SK-N-SH (cell line): ENCODE data around the gene PRDM11. TPM values are rescaled to one million over a fixed set of nuclear protein-coding genes. Genes with fewer than 3 reads are reported as not detected.

Source experiments
- CTCF ChIA-PET: fragments of 300-600, 350-600 bp; formaldehyde crosslinking; extraction: SDS; loops from one replicate; lab custom pipeline; 2021; lab: Yijun Ruan, JAX
- POLR2A ChIA-PET: fragments of 350-600 bp; sonication (Branson Sonifier 250); formaldehyde crosslinking; extraction: SDS; loops from one replicate; lab custom pipeline; 2020; ENCODE audit warnings: antibody characterized with exemption, inconsistent platforms; lab: Yijun Ruan, JAX
- DNase-seq: peaks from one replicate; pipeline ENCODE4 v3.0.0; 2012
- H2AFZ ChIP-seq: fragments of 200-600 bp; sonication (generic); 2 replicates; pipeline ENCODE4 v1.8.1; 2016; ENCODE audit warnings: antibody characterized with exemption, mild to moderate bottlenecking, low read depth
- H3F3A ChIP-seq: fragments of 200-600 bp; sonication (generic); replicated peaks from 2 replicates; pipeline ENCODE3; 2016; ENCODE audit warnings: antibody characterized with exemption, mild to moderate bottlenecking; ENCODE audit not compliant: insufficient read depth
- H3K27ac ChIP-seq, 2 experiments: fragments of 200-500 bp in 1 of 2; fragments of 200-600 bp in 1 of 2; sonication (Bioruptor generic) in 1 of 2; sonication (generic), shearing (Covaris generic) in 1 of 2; 2 replicates each; pipeline versions ENCODE4 v1.5.1 to v1.6.1; 2014 to 2016; ENCODE audit warnings: low read depth in 2 of 2, inconsistent platforms in 1 of 2, low read length in 1 of 2, mild to moderate bottlenecking in 1 of 2, mixed read lengths in 1 of 2
- H3K27me3 ChIP-seq: fragments of 200-600 bp; sonication (generic), shearing (Covaris generic); 2 replicates; pipeline ENCODE4 v1.6.1; 2016; ENCODE audit warnings: mixed run types; ENCODE audit not compliant: insufficient read depth
- H3K36me3 ChIP-seq, 2 experiments: fragments of 200-500 bp in 1 of 2; fragments of 200-600 bp in 1 of 2; sonication (Bioruptor generic) in 1 of 2; sonication (generic) in 1 of 2; replicated peaks in 1 of 2; 2 replicates each; pipeline versions ENCODE3 to v1.5.1; 2014 to 2016; ENCODE audit warnings: low read length in 1 of 2, mild to moderate bottlenecking in 1 of 2; ENCODE audit not compliant: insufficient read depth in 2 of 2, control insufficient read depth in 1 of 2
- H3K4me1 ChIP-seq, 2 experiments: fragments of 200-500 bp in 1 of 2; fragments of 200-600 bp in 1 of 2; sonication (Bioruptor generic) in 1 of 2; sonication (generic), shearing (Covaris generic) in 1 of 2; 2 replicates each; pipeline versions ENCODE4 v1.5.1 to v1.6.1; 2014 to 2016; ENCODE audit warnings: low read depth in 1 of 2, low read length in 1 of 2, mixed run types in 1 of 2; ENCODE audit not compliant: insufficient read depth in 2 of 2, control insufficient read depth in 1 of 2
- H3K4me2 ChIP-seq: fragments of 200-600 bp; sonication (generic), shearing (Covaris generic); 2 replicates; pipeline ENCODE4 v1.6.1; 2017; ENCODE audit warnings: mixed run types
- H3K4me3 ChIP-seq, 2 experiments: fragments of 200-500 bp in 1 of 2; fragments of 200-600 bp in 1 of 2; sonication (Bioruptor generic) in 1 of 2; sonication (generic), shearing (Covaris generic) in 1 of 2; 2 replicates each; pipeline versions ENCODE4 v1.5.1 to v1.8.1; 2014 to 2016; ENCODE audit warnings: low read depth in 2 of 2, inconsistent platforms in 1 of 2, low read length in 1 of 2, mild to moderate bottlenecking in 1 of 2, mixed read lengths in 1 of 2, moderate library complexity in 1 of 2
- H3K79me2 ChIP-seq: fragments of 200-600 bp; sonication (generic); 2 replicates; pipeline ENCODE4 v1.8.1; 2017; ENCODE audit warnings: mild to moderate bottlenecking; ENCODE audit not compliant: insufficient read depth
- H3K9ac ChIP-seq: fragments of 200-600 bp; sonication (generic); 2 replicates; pipeline ENCODE4 v1.6.1; 2017; ENCODE audit warnings: mixed run types
- H3K9me2 ChIP-seq: fragments of 200-600 bp; sonication (generic); 2 replicates; pipeline ENCODE4 v1.6.1; 2017; ENCODE audit warnings: mixed run types
- H3K9me3 ChIP-seq: fragments of 200-600 bp; sonication (generic); 2 replicates; pipeline ENCODE4 v1.6.1; 2017; ENCODE audit warnings: mixed run types, mild to moderate bottlenecking, moderate library complexity
- H4K20me1 ChIP-seq: fragments of 200-600 bp; sonication (generic); 2 replicates; pipeline ENCODE4 v1.6.1; 2017; ENCODE audit warnings: mild to moderate bottlenecking, mixed run types; ENCODE audit not compliant: insufficient read depth
- CHD2 ChIP-seq: fragments of 150-350 bp; IDR thresholded peaks from 2 replicates; pipeline ENCODE4 v1.6.1; 2018; ENCODE audit warnings: low read length; ENCODE audit not compliant: partially characterized antibody
- ELF1 ChIP-seq: IDR thresholded peaks from 2 replicates; pipeline ENCODE4 v1.4.0; 2012
- EP300 ChIP-seq, 2 experiments: IDR thresholded peaks; 2 replicates each; pipeline versions ENCODE4 v1.4.0 to v1.6.1; 2012; ENCODE audit warnings: borderline replicate concordance in 1 of 2, low read depth in 1 of 2, low read length in 1 of 2
- EZH2phosphoT487 ChIP-seq: fragments of 200-600 bp; sonication (generic); IDR thresholded peaks from 2 replicates; pipeline ENCODE4 v1.6.1; 2017; ENCODE audit warnings: low read depth, mixed run types, mild to moderate bottlenecking, antibody characterized with exemption, moderate library complexity, borderline replicate concordance
- FOXM1 ChIP-seq: IDR thresholded peaks from 2 replicates; pipeline ENCODE4 v1.4.0; 2012; ENCODE audit warnings: low read depth, mild to moderate bottlenecking
- GABPA ChIP-seq: IDR thresholded peaks from 2 replicates; pipeline ENCODE4 v1.4.0; 2012; ENCODE audit warnings: low read depth, mild to moderate bottlenecking
- GATA2 ChIP-seq: sonication (generic); formaldehyde crosslinking; IDR thresholded peaks from 2 replicates; pipeline ENCODE4 v1.5.0; 2020; ENCODE audit warnings: mild to moderate bottlenecking, missing genetic modification reagents
- POLR2AphosphoS5 ChIP-seq: IDR thresholded peaks from 2 replicates; pipeline ENCODE4 v1.6.1; 2012; ENCODE audit warnings: low read depth, low read length
- RCOR1 ChIP-seq: fragments of 150-350 bp; IDR thresholded peaks from 2 replicates; pipeline ENCODE4 v1.6.1; 2017; ENCODE audit warnings: antibody characterized with exemption, low read length
- REST ChIP-seq: IDR thresholded peaks from 2 replicates; pipeline ENCODE4 v1.6.1; 2012; ENCODE audit warnings: mild to moderate bottlenecking, low read depth, low read length, moderate library complexity
- RFX5 ChIP-seq: IDR thresholded peaks from 2 replicates; pipeline ENCODE4 v1.6.1; 2012; ENCODE audit warnings: mild to moderate bottlenecking, improper control_type of control experiment, low read length
- RXRA ChIP-seq: IDR thresholded peaks from 2 replicates; pipeline ENCODE4 v1.4.0; 2012; ENCODE audit warnings: low read depth, mild to moderate bottlenecking, borderline replicate concordance
- SIN3A ChIP-seq: IDR thresholded peaks from 2 replicates; pipeline ENCODE4 v1.6.1; 2012; ENCODE audit warnings: low read depth, mild to moderate bottlenecking, low read length, moderate library complexity, borderline replicate concordance
- TAF1 ChIP-seq: IDR thresholded peaks from 2 replicates; pipeline ENCODE4 v1.6.1; 2012; ENCODE audit warnings: low read depth, mild to moderate bottlenecking, low read length, moderate library complexity, borderline replicate concordance
- TCF12 ChIP-seq: IDR thresholded peaks from 2 replicates; pipeline ENCODE4 v1.4.0; 2012
- YY1 ChIP-seq: IDR thresholded peaks from 2 replicates; pipeline ENCODE4 v1.4.0; 2012; ENCODE audit warnings: low read depth, mild to moderate bottlenecking
- ZBTB33 ChIP-seq: IDR thresholded peaks from 2 replicates; pipeline ENCODE4 v1.4.0; 2012; ENCODE audit warnings: low read depth, borderline replicate concordance
- WGBS: methylation state at CpG from one replicate; pipeline ENCODE4 v1.1.6; 2017; ENCODE audit warnings: low lambda C conversion rate; 5-methylcytosine and 5-hydroxymethylcytosine counted together
- polyA plus RNA-seq, 3 experiments: library from polyadenylated mRNA; depleted of rRNA; stranded (reverse); fragments of >200 nt; gene quantifications; 2 replicates each; pipeline ENCODE4 v1.2.3, GENCODE V29; 2012

PRDM11 gene
- polyA plus RNA-seq, 1 of the 3 experiments (the other 2 are of a cell fraction): 4.5 TPM

DNA sequence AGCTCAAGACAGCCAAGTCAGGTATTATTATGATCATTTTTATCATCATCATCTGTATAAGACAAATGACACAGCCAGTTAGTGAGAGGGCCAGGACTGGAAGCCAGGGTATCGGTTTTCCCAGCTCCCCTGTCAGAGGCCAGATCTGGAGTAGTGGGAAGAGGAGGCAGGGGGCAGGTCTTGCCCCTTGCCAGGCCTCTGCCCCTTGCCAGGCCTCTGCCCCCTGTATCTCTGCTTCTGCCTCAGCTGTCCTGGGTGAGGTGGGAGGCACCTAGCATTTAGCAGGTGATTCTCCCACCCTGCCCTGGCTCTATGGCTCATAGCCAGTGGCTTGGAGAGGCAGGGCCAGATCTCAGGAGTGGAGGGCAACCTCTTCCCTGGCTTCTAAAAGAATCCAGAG is 67.3 kb downstream of the PRDM11 start:
- Histone ChIP-seq H3F3A (no peaks in the 10 kb centered on the region), H3K27me3 (no peaks in the 10 kb centered on the region), H3K4me1 (no peaks in the 10 kb centered on the region; a peak in 2 of 4 replicates), H3K4me2 (no peak overlapping the region), H3K9me2 (no peaks in the 10 kb centered on the region), H4K20me1 (no peaks in the 10 kb centered on the region), H3K27ac (no peak overlapping the region), H3K9me3 (no peaks in the 10 kb centered on the region), H3K36me3 (peaks cover 0 to 7% of the 10 kb centered on the region in 2 experiments)
- no peak for DNase-seq
- ChIA-PET POLR2A (no interaction called here), CTCF (interaction anchor here (1.3 to 2.3 kb wide), 2 partner anchors 19 to 103 kb away, joined by 3 to 7 read pairs; no protein-coding TSS in a partner anchor)
- WGBS: 83% methylated on average over 1 of the region's 1 CpG
- TF ChIP-seq ELF1 (no peak), RCOR1 (no peak), RFX5 (no peak), EZH2phosphoT487 (no peak), TCF12 (no peak), EP300 (IDR thresholded peaks at IDR 0.05; ENCODE audit: borderline replicate concordance in 1 of 2, low read depth in 1 of 2, low read length in 1 of 2) (no peak)
- TF ChIP-seq, all 33 proteins: peak for 0
- no peak overlapping the region for H3K9ac ChIP-seq
- no peak overlapping the region for H2AFZ ChIP-seq
- H3K79me2 ChIP-seq: no peaks in the 10 kb centered on the region
- H3K4me3 ChIP-seq: no peak overlapping the region

DNA sequence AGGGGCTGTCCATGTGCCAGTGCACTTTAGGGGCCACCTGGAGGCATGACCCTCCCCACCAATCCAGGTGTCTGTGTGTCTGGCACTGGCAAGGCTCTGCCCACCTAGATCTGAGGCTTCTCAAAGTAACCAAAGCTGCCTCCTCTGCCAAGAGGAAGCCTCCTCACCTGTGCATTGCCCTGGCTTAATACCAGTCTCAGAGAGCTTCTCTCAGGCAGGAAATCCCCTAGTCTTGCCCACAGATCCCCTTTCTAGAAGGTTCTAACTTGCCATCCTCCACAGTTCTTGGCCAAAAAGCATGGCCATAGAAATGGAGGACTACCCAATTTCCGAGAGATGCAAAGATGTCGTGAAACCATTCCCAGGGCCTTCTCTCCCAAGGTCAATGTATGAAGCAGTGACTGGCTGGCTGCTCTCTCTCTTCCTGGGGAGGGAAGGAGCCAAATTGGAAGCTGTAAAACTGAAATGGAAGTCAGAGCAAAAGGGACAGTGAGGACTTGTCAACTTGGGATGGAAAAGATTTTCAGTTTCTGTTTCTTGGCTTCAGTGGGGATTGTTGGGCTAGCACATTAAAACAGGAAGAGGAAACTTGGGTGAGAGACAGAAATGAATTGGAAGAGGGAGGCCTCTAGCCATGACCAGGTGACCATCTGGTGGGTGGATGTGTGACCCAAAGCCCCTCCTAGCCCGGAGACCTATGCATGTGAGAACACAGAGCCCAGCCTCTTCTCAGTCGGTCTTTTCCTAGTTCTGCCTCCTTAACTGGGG is 68.8 kb downstream of the PRDM11 start:
- ChIA-PET CTCF (interaction anchor here (1.5 to 2.5 kb wide), 2 partner anchors 18 to 105 kb away, joined by 5 to 10 read pairs; no protein-coding TSS in a partner anchor), POLR2A (no interaction called here)
- no peak for TF ChIP-seq RXRA
- no peak for TF ChIP-seq SIN3A
- TF ChIP-seq TAF1: no peak
- no peak overlapping the region for H3K4me2 ChIP-seq
- 81% methylated on average over 4 of the region's 4 CpGs for WGBS
- H3K27ac ChIP-seq: no peak overlapping the region
- no peaks in the 10 kb centered on the region for H3K4me1 ChIP-seq
- no peak overlapping the region for H3K9ac ChIP-seq
- no peaks in the 10 kb centered on the region for H3K79me2 ChIP-seq
- no peak for DNase-seq
- H3F3A ChIP-seq: no peaks in the 10 kb centered on the region
- H3K27me3 ChIP-seq: no peaks in the 10 kb centered on the region
- H3K4me3 ChIP-seq: no peak overlapping the region
- H2AFZ ChIP-seq: no peak overlapping the region
- H3K9me3 ChIP-seq: no peaks in the 10 kb centered on the region
- H3K36me3 ChIP-seq: peaks cover 0 to 7% of the 10 kb centered on the region in 2 experiments
- H4K20me1 ChIP-seq: no peaks in the 10 kb centered on the region
- H3K9me2 ChIP-seq: no peaks in the 10 kb centered on the region

DNA sequence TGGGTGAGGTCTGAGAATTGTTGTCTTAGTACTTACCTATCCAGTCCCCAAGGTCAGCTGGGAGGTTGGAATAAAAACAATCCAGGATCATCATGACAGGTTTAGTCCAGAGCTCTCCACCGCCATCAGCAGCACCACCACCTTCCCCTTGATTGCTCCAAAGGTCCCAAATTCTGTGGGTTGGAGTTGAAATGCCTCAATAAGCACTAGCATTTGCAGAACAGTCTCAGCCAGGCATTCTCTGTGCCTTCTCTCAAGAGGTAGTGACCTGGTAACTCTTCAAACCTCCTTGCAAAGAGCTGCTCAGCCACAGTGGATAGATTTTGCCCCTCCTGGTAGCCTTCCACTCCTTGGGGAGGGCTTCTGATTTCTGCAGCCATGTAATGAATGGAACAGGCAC is 69.6 kb downstream of the PRDM11 start:
- H3K4me3 ChIP-seq: no peak overlapping the region
- DNase-seq: no peak
- no peak overlapping the region for H3K27ac ChIP-seq
- H3K9me2 ChIP-seq: no peaks in the 10 kb centered on the region
- CTCF ChIA-PET: interaction anchor here (1.1 to 2.5 kb wide), 4 partner anchors 10 to 106 kb away, joined by 3 to 10 read pairs (median 5); no protein-coding TSS in a partner anchor
- 83% methylated on average over 1 of the region's 1 CpG for WGBS
- H3F3A ChIP-seq: no peaks in the 10 kb centered on the region
- no peak overlapping the region for H2AFZ ChIP-seq
- no peaks in the 10 kb centered on the region for H4K20me1 ChIP-seq
- no peaks in the 10 kb centered on the region for H3K27me3 ChIP-seq
- POLR2A ChIA-PET: no interaction called here
- H3K4me1 ChIP-seq: no peaks in the 10 kb centered on the region
- H3K9me3 ChIP-seq: no peaks in the 10 kb centered on the region
- H3K79me2 ChIP-seq: no peaks in the 10 kb centered on the region
- peaks cover 0 to 8% of the 10 kb centered on the region in 2 experiments for H3K36me3 ChIP-seq
- H3K4me2 ChIP-seq: no peak overlapping the region
- H3K9ac ChIP-seq: no peak overlapping the region
- no peak for TF ChIP-seq YY1
- no peak for TF ChIP-seq POLR2AphosphoS5
- no peak for TF ChIP-seq ZBTB33
- TF ChIP-seq CHD2: no peak
- no peak for TF ChIP-seq TCF12
- TF ChIP-seq FOXM1: no peak
- no peak for TF ChIP-seq GABPA
- no peak for TF ChIP-seq GATA2 (CRISPR knock-in tag)
- TF ChIP-seq ELF1: no peak
- TF ChIP-seq SIN3A: no peak
- no peak for TF ChIP-seq REST
